ENCODE results near the gene MKX. TPM values are rescaled to one million over a fixed set of nuclear protein-coding genes. Genes with fewer than 3 reads are reported as not detected.

The MKX gene
- total and polyA plus RNA-seq, 7 donors, result 0.28 to 34.9 (median 11.3) TPM; not detected in 1

DNA sequence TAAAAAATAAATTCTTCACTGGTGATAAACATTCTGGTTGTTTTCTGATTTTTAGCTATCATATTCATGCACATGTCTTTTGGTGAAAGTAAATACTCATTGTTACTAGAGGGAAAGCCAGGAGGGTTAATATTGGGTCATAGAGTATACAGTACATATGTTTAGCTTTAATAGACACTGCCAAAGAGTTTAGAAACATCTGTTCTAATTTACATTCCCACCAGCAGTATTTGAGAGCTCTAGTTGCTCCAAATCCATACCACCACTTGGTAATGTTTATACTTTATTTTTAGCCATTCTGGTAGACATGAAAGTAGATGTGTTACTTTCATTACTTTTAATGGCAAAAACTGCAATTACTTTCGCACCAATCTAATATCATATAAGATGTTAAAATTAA, 108.8 kb downstream of the MKX start:
- no peak for TF ChIP-seq POLR2AphosphoS5 (IDR thresholded peaks at IDR 0.05)
- TF ChIP-seq CTCF (IDR thresholded peaks at IDR 0.05), result no peak
- no peak for TF ChIP-seq POLR2A (IDR thresholded peaks at IDR 0.05)
- no peak for TF ChIP-seq EP300 (IDR thresholded peaks at IDR 0.05)
- 93 to 96% methylated on average over 1 of the region's 1 CpG for WGBS, 2 donors
- intact Hi-C loops (cut with DNase I), result no loop called here

GRCh38 chr10:27635699-27636270, 109.8 kb downstream of the MKX start:
- intact Hi-C loops (cut with DNase I), result no loop called here
- H3K36me3 ChIP-seq, result no peaks in the 10 kb centered on the region
- no peak overlapping the region for H3K4me3 ChIP-seq
- DNase-seq, result no peak
- H3K27me3 ChIP-seq, result no peaks in the 10 kb centered on the region
- no peak overlapping the region for H3K27ac ChIP-seq
- 73 to 87% methylated on average over 2 of the region's 2 CpGs for WGBS, 2 donors
- TF ChIP-seq POLR2AphosphoS5 (IDR thresholded peaks at IDR 0.05) (no peak), CTCF (IDR thresholded peaks at IDR 0.05) (no peak), EP300 (IDR thresholded peaks at IDR 0.05) (no peak), POLR2A (IDR thresholded peaks at IDR 0.05) (no peak)
- peaks cover 0 to 2% (median 0%) of the 10 kb centered on the region in 4 donors for H3K9me3 ChIP-seq
- no peaks in the 10 kb centered on the region for H3K4me1 ChIP-seq

More for the DNA sequence above, 108.8 kb downstream of the MKX start:
- no peaks in the 10 kb centered on the region for H3K36me3 ChIP-seq
- no peaks in the 10 kb centered on the region for H3K4me1 ChIP-seq
- H3K27ac ChIP-seq, result no peak overlapping the region
- no peak for DNase-seq
- peaks cover 0 to 2% (median 0%) of the 10 kb centered on the region in 4 donors for H3K9me3 ChIP-seq
- no peak overlapping the region for H3K4me3 ChIP-seq
- no peaks in the 10 kb centered on the region for H3K27me3 ChIP-seq

GRCh38 chr10:27635290-27635689, 110.3 kb downstream of the MKX start:
- no peak overlapping the region for H3K27ac ChIP-seq
- H3K36me3 ChIP-seq, result no peaks in the 10 kb centered on the region
- intact Hi-C loops (cut with DNase I), result no loop called here
- H3K4me3 ChIP-seq, result no peak overlapping the region
- peaks cover 0 to 2% (median 0%) of the 10 kb centered on the region in 4 donors for H3K9me3 ChIP-seq
- 30 to 76% methylated on average over 6 of the region's 6 CpGs for WGBS, 2 donors
- no peak for DNase-seq
- H3K27me3 ChIP-seq, result no peaks in the 10 kb centered on the region
- TF ChIP-seq POLR2AphosphoS5 (IDR thresholded peaks at IDR 0.05) (no peak), POLR2A (IDR thresholded peaks at IDR 0.05) (no peak), CTCF (IDR thresholded peaks at IDR 0.05) (no peak)
- no peaks in the 10 kb centered on the region for H3K4me1 ChIP-seq

GRCh38 chr10:27628621-27629020, 117.0 kb downstream of the MKX start:
- no peaks in the 10 kb centered on the region for H3K27me3 ChIP-seq
- no peaks in the 10 kb centered on the region for H3K4me1 ChIP-seq
- TF ChIP-seq POLR2A (IDR thresholded peaks at IDR 0.05) (no peak), CTCF (IDR thresholded peaks at IDR 0.05) (no peak), POLR2AphosphoS5 (IDR thresholded peaks at IDR 0.05) (no peak), EP300 (IDR thresholded peaks at IDR 0.05) (no peak)
- H3K36me3 ChIP-seq, result no peaks in the 10 kb centered on the region
- DNase-seq, result no peak
- 92 to 94% methylated on average over 5 of the region's 5 CpGs for WGBS, 2 donors
- no peak overlapping the region for H3K4me3 ChIP-seq
- H3K27ac ChIP-seq, result no peak overlapping the region
- intact Hi-C loops (cut with DNase I), result no loop called here
- peaks cover 0 to 2% (median 0%) of the 10 kb centered on the region in 4 donors for H3K9me3 ChIP-seq

DNA sequence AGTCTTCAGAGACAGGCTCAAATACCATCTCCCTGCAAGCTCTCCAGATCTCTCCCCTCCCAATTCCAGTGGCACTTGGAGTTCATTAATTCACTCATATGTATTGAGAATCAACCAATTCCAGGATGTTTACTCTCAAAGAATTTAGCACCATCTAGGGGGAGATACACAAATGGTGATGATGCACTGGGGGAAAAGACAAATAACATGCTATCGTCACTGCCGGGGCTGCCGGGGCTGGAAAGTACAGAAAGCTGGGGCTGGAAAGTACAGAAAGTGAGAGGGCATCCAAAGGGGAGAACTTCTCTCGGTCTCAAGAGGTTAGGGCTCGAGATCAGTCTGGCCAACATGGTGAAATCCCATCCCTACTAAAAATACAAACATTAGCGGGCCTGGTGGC, 118.7 kb downstream of the MKX start:
- DNase-seq, result no peak
- TF ChIP-seq EP300 (IDR thresholded peaks at IDR 0.05) (no peak), CTCF (IDR thresholded peaks at IDR 0.05) (no peak), POLR2AphosphoS5 (IDR thresholded peaks at IDR 0.05) (no peak), POLR2A (IDR thresholded peaks at IDR 0.05) (no peak)
- no peaks in the 10 kb centered on the region for H3K36me3 ChIP-seq
- WGBS, 2 donors, result 90 to 92% methylated on average over 6 of the region's 6 CpGs
- no peaks in the 10 kb centered on the region for H3K9me3 ChIP-seq
- no peak overlapping the region for H3K27ac ChIP-seq
- H3K4me1 ChIP-seq, result peaks cover 0 to 2% (median under 1%) of the 10 kb centered on the region in 4 donors
- intact Hi-C loops (cut with DNase I), result no loop called here
- H3K27me3 ChIP-seq, result no peaks in the 10 kb centered on the region
- no peak overlapping the region for H3K4me3 ChIP-seq
